HG03439 (cell line): ENCODE data around the gene LRIG1.

Experiments
- ATAC-seq: cut with Tn5 transposase; IDR thresholded peaks from one replicate; pipeline ENCODE4 v1.9.1; 2021; ENCODE audit warnings: mild to moderate bottlenecking, moderate library complexity; ENCODE audit not compliant: unreplicated experiment

The LRIG1 gene

DNA sequence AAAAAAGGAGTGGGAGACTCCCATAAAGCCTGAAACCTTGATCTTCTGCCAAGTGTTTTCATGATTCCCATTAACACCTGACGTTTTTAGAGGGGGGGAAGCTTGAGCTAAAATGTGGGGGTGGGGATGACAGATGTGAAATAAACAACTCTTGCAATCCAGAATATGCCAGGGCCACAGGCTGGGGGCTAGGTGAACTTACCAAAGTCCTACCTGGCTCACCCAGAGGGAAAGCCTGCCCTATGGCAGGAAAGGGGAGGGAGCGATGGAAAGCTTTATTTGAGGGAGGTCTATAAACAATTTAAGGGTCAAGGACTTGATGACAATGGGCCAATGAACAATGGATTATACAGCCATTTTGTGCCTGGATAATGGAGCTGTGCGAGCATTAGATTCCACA lies 108.3 kb downstream of the LRIG1 start:
- no peak for ATAC-seq

DNA sequence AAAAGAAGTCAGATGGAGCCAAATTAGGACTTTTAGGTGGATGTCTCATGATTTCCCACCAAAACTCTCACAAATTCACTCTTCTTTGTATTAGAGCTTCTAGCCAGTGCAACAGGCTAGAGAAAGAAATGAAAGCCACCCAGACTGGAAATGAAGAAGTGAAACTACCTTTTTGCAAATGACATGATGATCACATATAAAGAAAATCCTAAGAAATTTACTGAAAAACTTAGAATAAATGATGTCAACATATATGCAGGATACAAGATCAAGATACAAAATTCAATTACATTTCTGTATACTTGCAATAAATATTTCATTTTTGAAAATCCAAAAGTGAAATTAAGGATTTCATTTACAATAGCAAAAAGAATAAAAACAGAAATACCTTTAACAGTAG lies 110.8 kb downstream of the LRIG1 start:
- ATAC-seq: peak; percentile 37

DNA sequence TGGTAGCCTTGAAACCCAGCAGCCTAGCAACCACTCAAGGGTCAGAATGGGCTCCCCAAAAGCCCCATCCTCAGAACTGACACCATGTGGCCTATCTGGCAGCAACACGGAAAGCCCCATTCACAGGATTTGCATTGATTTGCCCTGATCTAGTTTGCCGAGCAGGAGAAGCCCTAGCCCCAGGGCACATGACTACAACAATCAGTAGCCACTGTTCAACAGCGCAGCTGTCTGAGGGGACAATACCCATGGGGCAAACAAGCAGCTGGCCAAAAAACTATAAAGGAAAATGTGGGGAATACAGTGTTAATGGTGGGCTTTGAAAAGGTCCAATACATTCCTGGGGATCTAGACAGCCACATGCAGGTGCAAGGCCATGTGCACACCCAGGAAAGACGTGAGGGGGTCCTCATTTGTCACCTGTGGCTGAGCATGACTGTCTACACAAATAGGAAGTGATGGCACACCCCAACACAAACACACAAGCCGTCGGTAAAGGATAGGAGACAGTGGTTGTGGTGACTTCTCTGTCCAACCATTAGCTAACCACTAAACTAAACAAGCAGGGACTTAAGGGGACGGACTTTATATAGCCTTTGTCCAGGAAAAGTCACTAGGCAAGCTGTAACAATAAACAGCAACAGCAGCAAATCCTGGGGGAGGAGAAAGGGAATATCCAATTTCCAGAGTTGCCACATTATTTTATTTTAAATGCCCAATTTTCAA lies 113.7 kb downstream of the LRIG1 start:
- peak; percentile 57 for ATAC-seq

GRCh38 chr3:66386011-66386924 lies 114.6 kb downstream of the LRIG1 start:
- peak; percentile 62 for ATAC-seq

DNA sequence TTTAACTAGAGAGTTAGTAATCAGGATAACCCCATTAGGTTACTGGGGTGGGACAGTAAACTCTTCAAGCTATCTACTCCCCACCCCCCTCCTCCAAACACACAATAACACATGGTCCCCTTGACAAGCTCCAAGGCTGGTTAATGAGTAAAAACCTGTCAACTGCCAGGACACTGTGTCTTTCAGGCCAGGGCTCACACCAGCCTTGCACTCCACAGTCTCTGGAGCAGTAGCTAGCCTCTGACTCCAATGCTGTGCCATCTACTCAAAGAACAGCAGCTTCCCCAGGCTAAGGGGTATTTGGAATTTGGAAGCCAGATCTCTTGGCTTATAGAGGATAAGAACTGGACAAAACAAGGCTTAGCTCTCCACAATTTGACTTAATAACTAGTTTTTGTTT lies 115.8 kb downstream of the LRIG1 start:
- ATAC-seq: no peak

GRCh38 chr3:66383998-66384745 lies 116.7 kb downstream of the LRIG1 start:
- no peak for ATAC-seq

- ATAC-seq: no peak
Measured at GRCh38 chr3:66383023-66383422, 117.8 kb downstream of the LRIG1 start.

GRCh38 chr3:66382142-66382541 lies 118.7 kb downstream of the LRIG1 start:
- no peak for ATAC-seq

DNA sequence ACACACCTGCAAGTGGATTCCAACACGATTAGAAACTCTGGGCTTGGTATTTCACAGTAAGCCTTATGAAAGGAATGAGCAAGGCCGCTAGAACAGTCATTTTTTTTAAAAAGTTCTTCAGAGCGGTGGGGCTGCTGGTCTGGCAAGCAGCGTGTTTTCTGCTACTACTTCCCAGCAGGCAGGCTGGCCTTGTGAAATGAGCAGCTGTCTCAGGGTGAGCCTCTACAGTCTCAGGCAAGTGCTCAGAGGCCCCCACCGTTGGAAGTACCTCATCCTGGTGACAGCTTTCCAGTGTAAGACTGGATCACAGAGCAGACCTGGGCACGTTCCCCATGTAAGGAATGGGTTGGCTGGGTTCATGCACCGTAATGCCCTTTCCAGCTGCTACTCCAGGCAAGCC lies 119.2 kb downstream of the LRIG1 start:
- ATAC-seq: no peak

- no peak for ATAC-seq
Measured at GRCh38 chr3:66380200-66380932, 120.5 kb downstream of the LRIG1 start.

- ATAC-seq: no peak
Measured at GRCh38 chr3:66379565-66379964, 121.3 kb downstream of the LRIG1 start.

GRCh38 chr3:66378256-66378655 lies 122.6 kb downstream of the LRIG1 start:
- no peak for ATAC-seq

- no peak for ATAC-seq
Measured at GRCh38 chr3:66377800-66378199, 123.0 kb downstream of the LRIG1 start.

DNA sequence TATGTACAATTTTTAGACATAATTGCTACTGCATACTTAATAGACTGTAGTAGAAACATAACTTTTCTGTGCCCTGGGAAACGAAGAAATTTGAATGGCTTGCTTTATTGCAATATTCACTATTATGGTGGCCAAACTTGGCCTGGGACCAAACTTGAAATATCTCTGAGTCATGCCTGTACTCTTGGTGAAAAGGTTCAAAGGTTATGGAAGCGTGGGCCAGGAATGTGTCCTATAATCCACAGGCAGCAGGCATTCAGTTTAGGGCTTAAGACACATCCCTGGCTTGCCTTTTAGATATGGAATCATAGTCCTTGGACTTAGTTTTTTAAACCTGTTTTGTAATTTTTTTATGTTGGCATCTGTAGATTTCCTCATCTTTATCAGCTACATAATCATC lies 124.3 kb downstream of the LRIG1 start:
- no peak for ATAC-seq

DNA sequence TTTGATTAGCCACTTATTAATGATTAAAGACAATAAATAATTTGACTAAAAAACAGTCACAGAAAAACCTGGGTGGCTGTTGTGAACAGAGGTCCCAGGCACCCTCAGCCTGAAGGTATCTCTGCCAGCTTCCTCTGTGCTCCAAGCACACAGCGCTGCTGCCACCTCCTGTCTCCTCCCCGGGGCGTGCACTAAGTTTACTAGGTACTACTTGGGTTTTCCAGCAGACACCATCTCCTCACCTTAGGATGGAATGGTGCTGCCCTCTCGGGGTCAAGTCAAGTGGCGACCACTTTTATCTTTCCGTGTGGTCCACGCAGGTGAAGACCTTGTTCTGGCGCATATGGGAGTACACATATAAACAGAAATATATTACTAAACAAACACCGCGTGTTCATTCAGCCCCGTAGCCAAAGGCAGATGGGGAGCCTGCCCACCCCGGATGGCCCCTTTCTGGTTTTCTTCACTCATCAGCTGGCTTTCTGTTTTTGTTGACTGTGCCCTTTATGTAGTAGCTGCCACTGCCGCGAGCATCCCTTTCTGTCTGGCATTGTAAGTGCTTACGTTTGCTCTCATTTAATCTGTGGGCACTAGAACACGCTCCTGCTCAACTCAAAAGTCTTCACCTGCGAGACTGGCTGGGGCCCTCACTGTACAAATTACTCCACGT lies 128.0 kb downstream of the LRIG1 start:
- no peak for ATAC-seq

GRCh38 chr3:66371432-66371831 lies 129.4 kb downstream of the LRIG1 start:
- no peak for ATAC-seq

DNA sequence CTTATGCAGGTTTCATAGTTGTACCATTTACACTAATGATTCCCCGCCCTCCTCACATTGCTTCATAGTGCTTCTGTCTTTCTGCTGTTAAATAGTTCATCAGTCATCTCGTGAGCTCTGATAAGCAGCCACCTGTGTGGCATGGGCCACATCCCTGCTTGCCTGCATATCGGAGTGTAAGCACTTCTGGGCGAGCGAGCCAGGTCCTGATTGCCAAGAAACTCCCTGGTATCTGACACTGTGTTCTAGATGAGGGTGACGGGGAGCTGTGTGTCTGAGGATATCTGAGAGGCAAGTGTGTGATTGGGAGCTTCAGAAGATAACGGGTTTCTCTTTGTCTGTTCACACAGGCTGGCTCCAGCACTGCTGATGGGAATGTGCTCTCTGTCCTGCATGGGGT lies 130.6 kb downstream of the LRIG1 start:
- ATAC-seq: no peak

DNA sequence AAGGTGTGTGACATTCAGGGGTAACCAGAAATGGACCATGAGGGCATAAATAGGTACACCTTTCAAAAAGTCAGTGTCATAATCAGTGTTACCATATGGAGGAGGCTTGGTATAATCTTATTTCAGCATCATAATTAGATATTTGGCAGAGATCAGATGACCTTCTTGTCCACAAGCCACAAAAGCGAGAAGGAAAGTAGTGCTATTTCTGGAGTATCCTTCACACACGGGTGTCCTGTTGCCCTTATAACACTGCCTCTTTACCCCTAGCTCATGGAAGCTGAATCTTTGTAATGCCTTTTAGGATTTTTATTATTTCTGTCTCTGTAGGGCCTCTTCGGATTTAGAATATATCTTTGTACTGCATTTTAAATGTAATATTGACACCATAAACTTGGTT lies 132.8 kb downstream of the LRIG1 start:
- ATAC-seq: no peak

GRCh38 chr3:66366747-66367146 lies 134.1 kb downstream of the LRIG1 start:
- no peak for ATAC-seq

- no peak for ATAC-seq
Measured at GRCh38 chr3:66365080-66365479, 135.7 kb downstream of the LRIG1 start.
